ENCODE data around the gene MSRB2. TPM values are rescaled to one million over a fixed set of nuclear protein-coding genes. Genes with fewer than 3 reads are reported as not detected.
A peak's percentile ranks its signal among the peaks of the same experiment; 100 is the strongest.
"Not testable (repeated sequence)": the region's sequence is repeated elsewhere in the genome, so short reads cannot be mapped to it uniquely, and the experiment has no call there.

MSRB2 gene
- total RNA-seq, 4 donors from 2014 or later: 24.3 to 43.5 (median 29.4) TPM

GRCh38 chr10:23067939-23068775 is 27.2 kb upstream of the MSRB2 start:
- intact Hi-C loops (cut with DNase I; ENCODE audit: low total_unique reads): loop anchor here (2.0 to 10.0 kb wide), 5 partner anchors 79 to 1075 kb away; partner anchors contain the start of gene COMMD3
- peak; percentile 49 to 62 for ATAC-seq
- TF ChIP-seq POLR2A (IDR thresholded peaks at IDR 0.05) (no peak), CTCF (IDR thresholded peaks at IDR 0.05 in 4 of 5, conservative IDR thresholded peaks at IDR 0.05 in 1 of 5) (peak in 4 of 5 experiments; percentile 60 to 82 (median 70))

DNA sequence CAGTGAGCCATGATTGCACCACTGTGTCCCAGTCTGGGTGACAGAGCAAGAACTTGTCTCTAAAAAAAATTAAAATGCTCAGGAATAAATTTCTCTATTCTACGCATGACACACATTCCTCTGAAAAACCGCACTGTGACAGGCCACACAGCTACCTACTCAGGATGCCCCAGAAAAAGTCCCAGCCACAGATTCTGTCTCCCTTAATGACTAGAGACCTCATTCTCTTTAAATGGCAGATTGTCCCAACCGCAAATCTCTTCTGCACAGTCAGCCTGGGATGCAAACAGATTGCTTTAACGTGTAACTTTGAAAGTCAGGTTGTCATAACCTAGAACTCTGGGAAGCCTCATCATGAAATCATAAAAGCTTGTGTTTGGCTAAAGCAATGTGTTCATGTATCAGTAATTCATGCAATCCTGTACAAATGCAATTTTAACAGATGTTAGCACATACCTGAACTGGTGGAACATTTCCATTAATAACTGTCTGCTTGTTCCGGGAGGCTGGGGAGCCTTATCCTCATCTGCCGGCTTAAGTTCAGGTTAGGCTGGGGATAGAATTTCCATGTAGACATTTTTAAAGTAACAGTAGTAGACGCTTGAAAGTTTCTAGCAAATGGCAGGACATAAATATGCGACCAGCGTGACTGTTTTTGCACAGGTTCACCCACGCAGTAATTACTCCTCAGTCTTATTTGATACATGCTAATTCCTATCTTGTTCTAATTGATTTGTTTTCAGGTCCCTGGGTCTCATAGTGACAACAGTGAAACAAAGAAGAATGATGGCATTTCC is 26.2 kb upstream of the MSRB2 start:
- H3K4me3 ChIP-seq: no peak overlapping the region
- in situ Hi-C loops (cut with MboI; ENCODE audit: low sequenced_read_pairs in 4 of 4) (no loop called here), intact Hi-C loops (cut with DNase I; ENCODE audit: low total_unique reads) (loop anchor here (2.0 to 10.0 kb wide), 4 partner anchors 517 to 1076 kb away; partner anchors contain the start of gene COMMD3)
- no peak overlapping the region for H3K27ac ChIP-seq
- no peak for TF ChIP-seq CTCF (IDR thresholded peaks at IDR 0.05 in 4 of 5, conservative IDR thresholded peaks at IDR 0.05 in 1 of 5)
- TF ChIP-seq POLR2A (IDR thresholded peaks at IDR 0.05): no peak
- peaks cover 13 to 29% of the 10 kb centered on the region in 2 donors for H3K4me1 ChIP-seq
- H3K36me3 ChIP-seq: no peaks in the 10 kb centered on the region
- no peaks in the 10 kb centered on the region for H3K9me3 ChIP-seq
- H3K27me3 ChIP-seq: no peaks in the 10 kb centered on the region
- no peak for ATAC-seq
- DNase-seq: no peak

More at GRCh38 chr10:23067939-23068775, 27.2 kb upstream of the MSRB2 start:
- Histone ChIP-seq H3K4me3 (no peak overlapping the region), H3K36me3 (no peaks in the 10 kb centered on the region), H3K27ac (no peak overlapping the region), H3K27me3 (no peaks in the 10 kb centered on the region), H3K9me3 (no peaks in the 10 kb centered on the region), H3K4me1 (peaks cover 22 to 32% of the 10 kb centered on the region in 2 donors)
- DNase-seq: peak; percentile 20 to 46
- in situ Hi-C loops (cut with MboI; ENCODE audit: low sequenced_read_pairs in 4 of 4): no loop called here

DNA sequence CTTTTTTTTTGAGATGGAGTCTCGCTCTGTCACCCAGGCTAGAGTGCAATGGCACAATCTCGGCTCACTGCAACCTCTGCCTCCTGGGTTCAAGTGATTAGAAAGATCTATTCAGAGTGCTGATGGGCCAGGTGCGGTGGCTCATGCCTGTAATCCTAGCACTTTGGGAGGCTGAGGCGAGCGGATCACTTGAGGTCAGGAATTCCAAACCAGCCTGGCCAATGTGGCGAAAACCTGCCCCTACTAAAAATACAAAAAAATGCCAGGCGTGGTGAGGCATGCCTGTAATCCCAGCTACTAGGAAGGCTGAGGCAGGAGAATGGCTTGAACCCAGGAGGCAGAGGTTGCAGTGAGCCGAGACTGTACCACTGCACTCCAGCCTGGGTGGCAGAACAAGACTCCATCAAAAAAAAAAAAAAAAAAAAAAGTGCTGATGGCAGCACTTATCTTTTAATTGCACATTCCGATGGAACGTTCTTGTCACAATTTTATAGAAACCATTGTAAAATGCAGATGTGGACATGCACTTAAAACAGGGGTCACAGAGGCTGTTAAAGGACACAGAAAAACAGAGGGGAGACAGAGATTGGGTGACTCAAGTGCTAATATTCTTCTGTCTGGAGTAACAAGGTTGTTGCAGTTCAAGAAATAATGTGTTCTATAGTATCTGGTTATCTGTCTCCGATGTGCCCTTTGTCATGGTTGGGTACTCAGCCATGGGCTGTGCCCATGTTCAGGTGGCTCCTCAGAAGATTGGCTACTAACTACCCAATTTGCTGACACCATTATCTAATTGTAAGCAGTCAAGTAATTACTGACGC is 25.1 kb upstream of the MSRB2 start:
- H3K4me1 ChIP-seq: peaks cover 9 to 20% of the 10 kb centered on the region in 2 donors
- DNase-seq; in situ Hi-C loops (cut with MboI; ENCODE audit: low sequenced_read_pairs in 4 of 4); H3K9me3 ChIP-seq; H3K4me3 ChIP-seq; H3K27ac ChIP-seq; H3K36me3 ChIP-seq; H3K27me3 ChIP-seq; intact Hi-C loops (cut with DNase I; ENCODE audit: low total_unique reads); ATAC-seq: not testable (repeated sequence)

GRCh38 chr10:23070913-23071218 is 24.5 kb upstream of the MSRB2 start:
- TF ChIP-seq CTCF (IDR thresholded peaks at IDR 0.05 in 4 of 5, conservative IDR thresholded peaks at IDR 0.05 in 1 of 5): no peak
- TF ChIP-seq POLR2A (IDR thresholded peaks at IDR 0.05): no peak
- Histone ChIP-seq H3K36me3 (no peaks in the 10 kb centered on the region), H3K27ac (no peak overlapping the region), H3K4me3 (no peak overlapping the region), H3K9me3 (no peaks in the 10 kb centered on the region), H3K4me1 (peaks cover 6 to 14% of the 10 kb centered on the region in 2 donors), H3K27me3 (no peaks in the 10 kb centered on the region)
- ATAC-seq (no peak), DNase-seq (no peak)
- intact Hi-C loops (cut with DNase I; ENCODE audit: low total_unique reads) (no loop called here), in situ Hi-C loops (cut with MboI; ENCODE audit: low sequenced_read_pairs in 4 of 4) (no loop called here)

GRCh38 chr10:23072593-23072992 is 22.8 kb upstream of the MSRB2 start:
- peak in 1 of 2 donors; percentile 27 for DNase-seq
- intact Hi-C loops (cut with DNase I; ENCODE audit: low total_unique reads): not testable (repeated sequence)

More at GRCh38 chr10:23072593-23072992, 22.8 kb upstream of the MSRB2 start:
- in situ Hi-C loops (cut with MboI; ENCODE audit: low sequenced_read_pairs in 4 of 4); H3K9me3 ChIP-seq; H3K4me3 ChIP-seq; H3K36me3 ChIP-seq; H3K27ac ChIP-seq; ATAC-seq; H3K27me3 ChIP-seq: not testable (repeated sequence)
- peaks cover 6 to 12% of the 10 kb centered on the region in 2 donors for H3K4me1 ChIP-seq
